Rectal smooth muscle tissue (tissue), 1 donor: ENCODE results near the gene CSTA.

ENCODE experiments used
- H3K27ac ChIP-seq: one replicate; pipeline ENCODE4 v1.7.0; 2013; ENCODE audit warnings: low read depth, low read length, inconsistent platforms
- H3K27me3 ChIP-seq: one replicate; pipeline ENCODE4 v1.7.0; 2013; ENCODE audit warnings: low read length; ENCODE audit not compliant: control insufficient read depth, insufficient read depth
- H3K36me3 ChIP-seq: one replicate; pipeline ENCODE4 v1.7.0; 2013; ENCODE audit warnings: low read length; ENCODE audit not compliant: control insufficient read depth, insufficient read depth
- H3K4me1 ChIP-seq: one replicate; pipeline ENCODE4 v1.7.0; 2013; ENCODE audit warnings: low read length; ENCODE audit not compliant: control insufficient read depth, insufficient read depth
- H3K4me3 ChIP-seq: one replicate; pipeline ENCODE4 v1.7.0; 2013; ENCODE audit warnings: low read length
- H3K9ac ChIP-seq: one replicate; pipeline ENCODE4 v1.7.0; 2013; ENCODE audit warnings: low read length

Gene CSTA

DNA sequence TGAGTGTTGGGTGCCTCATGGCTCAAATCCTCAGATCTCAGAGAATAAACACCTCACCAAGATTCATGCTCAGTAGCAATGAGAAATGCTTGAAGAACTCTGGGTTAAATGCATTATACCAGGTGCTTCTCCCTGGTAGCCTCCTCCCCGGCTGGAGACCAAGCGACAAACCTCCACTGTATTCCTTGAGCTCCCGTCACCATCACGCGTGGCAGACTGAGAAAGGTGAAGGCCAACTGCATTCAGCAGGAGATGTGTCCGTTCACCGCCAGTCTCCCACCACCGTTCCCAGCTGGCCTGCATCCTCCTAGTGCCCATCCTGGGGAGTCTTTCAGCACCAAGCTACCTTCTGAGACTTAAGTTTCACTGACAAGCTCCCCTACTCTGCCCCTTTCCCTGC is 7.5 kb downstream of the CSTA start:
- Histone ChIP-seq H3K27ac (no peak overlapping the region), H3K36me3 (no peaks in the 10 kb centered on the region), H3K27me3 (no peaks in the 10 kb centered on the region), H3K4me3 (no peak overlapping the region), H3K9ac (no peak overlapping the region), H3K4me1 (no peaks in the 10 kb centered on the region)

DNA sequence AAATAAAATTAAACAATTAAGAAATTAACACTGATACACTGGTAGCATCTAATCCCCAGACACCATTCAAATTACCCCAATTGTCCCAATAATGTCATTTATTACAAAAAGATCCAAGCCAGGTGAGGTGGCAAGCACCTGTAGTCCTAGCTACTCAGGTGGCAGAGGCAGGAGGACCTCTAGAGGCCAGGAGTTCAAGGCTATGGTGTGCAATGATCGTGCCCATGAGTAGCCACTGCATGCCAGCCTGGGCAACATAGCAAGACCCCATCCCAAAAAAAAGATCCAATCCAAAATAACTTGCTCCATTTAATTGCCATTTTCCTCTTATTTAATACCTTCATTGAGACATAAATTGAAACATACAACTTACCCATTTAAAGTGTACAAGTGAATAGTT is 17.8 kb downstream of the CSTA start:
- Histone ChIP-seq H3K36me3 (no peaks in the 10 kb centered on the region), H3K9ac (no peak overlapping the region), H3K27me3 (no peaks in the 10 kb centered on the region), H3K27ac (no peak overlapping the region), H3K4me1 (no peaks in the 10 kb centered on the region), H3K4me3 (no peak overlapping the region)

DNA sequence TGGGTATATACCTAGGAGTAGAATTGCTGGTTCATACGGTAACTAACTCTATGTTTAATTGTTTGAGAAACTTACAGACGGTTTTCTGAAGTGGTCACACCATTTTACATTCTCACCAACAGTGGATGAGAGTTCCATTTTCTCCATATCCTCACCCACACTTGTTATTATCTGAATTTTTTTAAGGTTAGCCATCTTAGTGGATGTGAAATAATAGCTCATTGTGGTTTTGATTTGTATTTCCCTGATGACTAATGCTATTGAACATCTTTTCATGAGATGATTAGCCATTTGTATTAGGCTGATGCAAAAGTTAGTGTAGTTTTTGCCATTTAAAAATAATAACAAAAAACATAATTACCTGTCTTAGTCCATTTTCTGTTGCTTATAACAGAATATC is 18.6 kb downstream of the CSTA start:
- Histone ChIP-seq H3K36me3 (no peaks in the 10 kb centered on the region), H3K4me1 (no peaks in the 10 kb centered on the region), H3K27me3 (no peaks in the 10 kb centered on the region), H3K4me3 (no peak overlapping the region), H3K9ac (no peak overlapping the region), H3K27ac (no peak overlapping the region)

DNA sequence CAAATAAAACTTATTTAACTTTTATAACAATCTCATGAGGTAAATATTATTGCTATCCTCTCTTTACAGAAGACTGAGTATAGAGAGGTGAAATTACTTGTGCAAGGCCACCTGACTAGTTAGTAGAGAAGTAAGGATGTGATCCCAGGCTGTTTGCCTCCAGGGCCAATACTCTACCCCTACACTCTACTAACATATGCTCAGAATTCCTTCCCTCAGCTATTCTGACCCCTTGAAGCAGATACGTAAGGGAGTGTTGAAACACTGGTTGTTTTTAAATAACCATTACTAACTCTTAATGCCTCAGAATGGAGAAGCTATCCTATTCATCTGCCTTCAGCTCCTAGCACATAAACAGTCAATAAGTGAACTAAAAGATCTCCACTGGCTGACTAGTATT is 24.1 kb downstream of the CSTA start:
- Histone ChIP-seq H3K36me3 (no peaks in the 10 kb centered on the region), H3K27ac (no peak overlapping the region), H3K27me3 (no peaks in the 10 kb centered on the region), H3K9ac (no peak overlapping the region), H3K4me3 (no peak overlapping the region), H3K4me1 (no peaks in the 10 kb centered on the region)

DNA sequence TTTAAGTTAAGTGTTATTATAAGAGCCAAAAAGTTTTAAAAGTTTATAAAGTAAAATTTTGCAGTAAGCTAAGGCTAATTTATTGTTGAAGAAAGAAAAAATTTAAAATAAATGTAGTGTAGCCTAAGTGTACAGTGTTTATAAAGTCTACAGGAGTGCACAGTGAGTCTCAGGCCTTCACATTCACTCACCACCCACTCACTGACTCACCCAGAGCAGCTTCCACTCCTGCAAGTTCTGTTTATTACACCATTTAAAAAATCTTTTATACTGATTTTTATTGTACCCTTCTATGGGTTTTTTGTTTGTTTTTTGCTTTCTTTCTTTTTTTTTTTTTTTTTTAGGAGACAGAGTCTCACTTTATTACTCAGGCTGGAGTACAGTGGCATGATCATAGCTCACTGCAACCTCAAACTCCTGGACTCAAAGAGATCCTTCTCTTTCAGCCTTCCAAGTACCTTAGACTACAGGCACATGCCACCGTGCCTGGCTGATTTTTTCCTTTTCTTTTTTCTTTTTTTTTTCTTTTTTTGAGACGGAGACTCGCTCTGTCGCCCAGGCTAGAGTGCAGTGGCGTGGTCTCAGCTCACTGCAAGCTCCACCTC is 25.9 kb downstream of the CSTA start:
- no peaks in the 10 kb centered on the region for H3K27me3 ChIP-seq
- no peaks in the 10 kb centered on the region for H3K4me1 ChIP-seq
- no peaks in the 10 kb centered on the region for H3K36me3 ChIP-seq
- H3K4me3 ChIP-seq: no peak overlapping the region
- H3K9ac ChIP-seq: no peak overlapping the region
- no peak overlapping the region for H3K27ac ChIP-seq

DNA sequence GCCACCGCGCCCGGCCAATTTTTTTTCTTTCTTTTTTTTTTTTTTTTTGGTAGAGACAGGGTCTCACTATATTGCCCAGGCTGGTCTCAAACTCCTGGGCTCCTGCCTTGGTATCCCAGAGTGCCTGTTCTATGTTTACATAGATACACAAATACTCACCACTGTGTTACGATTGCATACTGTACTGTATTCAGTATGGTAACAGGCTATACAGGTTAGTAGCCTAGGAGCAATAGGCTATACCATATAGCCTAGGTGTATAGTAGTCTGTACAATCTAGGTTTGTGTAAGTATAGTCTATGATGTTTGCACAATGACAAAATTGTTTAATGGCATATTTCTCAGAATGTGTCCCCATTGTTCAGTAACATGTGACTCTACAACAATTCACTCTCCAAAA is 26.6 kb downstream of the CSTA start:
- Histone ChIP-seq H3K4me3 (no peak overlapping the region), H3K36me3 (no peaks in the 10 kb centered on the region), H3K9ac (no peak overlapping the region), H3K27me3 (no peaks in the 10 kb centered on the region), H3K4me1 (no peaks in the 10 kb centered on the region), H3K27ac (no peak overlapping the region)

DNA sequence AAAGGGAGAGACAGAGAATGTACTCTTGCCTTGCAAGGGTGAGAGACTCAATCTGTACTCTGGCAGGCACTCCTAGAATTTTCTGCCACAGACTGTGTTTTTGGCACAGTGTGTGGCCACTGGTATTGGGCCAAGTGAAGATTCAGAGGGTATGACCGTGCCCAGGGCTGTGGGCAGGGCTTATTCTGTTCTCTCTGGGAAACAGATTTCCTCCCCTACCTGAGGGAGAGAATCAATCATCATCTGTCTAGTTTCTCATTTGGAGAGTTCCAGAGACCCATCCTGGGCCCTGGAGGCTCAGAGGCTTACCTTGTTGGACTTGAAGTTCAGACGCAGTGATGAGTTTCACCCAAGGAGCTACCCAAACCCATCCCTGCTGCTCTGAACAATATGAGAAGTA is 28.2 kb downstream of the CSTA start:
- Histone ChIP-seq H3K4me3 (no peak overlapping the region), H3K4me1 (no peaks in the 10 kb centered on the region), H3K27me3 (no peaks in the 10 kb centered on the region), H3K9ac (no peak overlapping the region), H3K27ac (no peak overlapping the region), H3K36me3 (no peaks in the 10 kb centered on the region)

DNA sequence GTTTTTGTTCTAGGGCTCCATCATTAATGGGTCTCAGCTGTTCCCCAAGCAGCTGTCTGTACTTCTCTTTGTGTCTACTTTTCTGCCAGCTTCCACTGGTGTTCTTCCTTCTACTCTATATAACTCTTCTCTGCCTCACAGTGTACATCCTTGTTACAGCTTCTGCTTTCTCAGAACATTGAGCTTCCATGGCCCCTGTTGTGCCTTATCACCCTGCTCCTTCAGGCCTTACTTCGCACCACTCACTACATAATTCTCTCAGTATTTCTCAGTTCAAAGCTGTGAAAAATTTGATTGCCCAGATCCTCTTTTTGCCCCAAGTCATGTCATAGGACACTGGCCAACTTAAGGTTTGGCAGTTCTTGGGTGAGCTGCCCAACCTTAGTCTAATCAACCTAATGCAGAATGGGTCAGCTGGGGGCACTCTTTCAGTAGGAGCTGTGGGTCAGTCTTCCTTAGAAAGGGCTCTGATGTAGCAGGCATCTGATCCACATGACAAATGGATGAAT is 28.9 kb downstream of the CSTA start:
- no peak overlapping the region for H3K4me3 ChIP-seq
- H3K9ac ChIP-seq: no peak overlapping the region
- no peaks in the 10 kb centered on the region for H3K27me3 ChIP-seq
- no peaks in the 10 kb centered on the region for H3K36me3 ChIP-seq
- H3K27ac ChIP-seq: no peak overlapping the region
- H3K4me1 ChIP-seq: no peaks in the 10 kb centered on the region

DNA sequence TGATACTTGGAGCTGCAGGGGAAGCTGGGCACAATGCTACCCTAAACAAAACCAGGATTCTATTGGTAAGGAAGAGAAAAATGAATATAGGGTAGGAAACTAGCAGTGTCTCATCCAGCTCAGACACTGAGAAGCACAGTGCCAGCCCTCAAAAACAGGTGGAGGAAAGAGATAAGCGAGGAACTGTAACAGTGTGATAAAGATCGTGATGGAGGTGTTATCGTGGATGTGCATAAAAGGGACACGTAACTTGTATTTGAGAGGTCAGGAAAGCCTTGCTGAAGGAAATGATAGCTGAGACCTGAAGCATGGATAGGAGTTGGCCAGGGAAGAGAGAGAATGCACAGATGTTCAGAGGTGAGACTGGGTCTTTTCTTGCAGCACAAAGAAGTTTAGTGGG is 30.6 kb downstream of the CSTA start:
- Histone ChIP-seq H3K4me3 (no peak overlapping the region), H3K27ac (no peak overlapping the region), H3K27me3 (no peaks in the 10 kb centered on the region), H3K9ac (no peak overlapping the region), H3K36me3 (no peaks in the 10 kb centered on the region), H3K4me1 (no peaks in the 10 kb centered on the region)

DNA sequence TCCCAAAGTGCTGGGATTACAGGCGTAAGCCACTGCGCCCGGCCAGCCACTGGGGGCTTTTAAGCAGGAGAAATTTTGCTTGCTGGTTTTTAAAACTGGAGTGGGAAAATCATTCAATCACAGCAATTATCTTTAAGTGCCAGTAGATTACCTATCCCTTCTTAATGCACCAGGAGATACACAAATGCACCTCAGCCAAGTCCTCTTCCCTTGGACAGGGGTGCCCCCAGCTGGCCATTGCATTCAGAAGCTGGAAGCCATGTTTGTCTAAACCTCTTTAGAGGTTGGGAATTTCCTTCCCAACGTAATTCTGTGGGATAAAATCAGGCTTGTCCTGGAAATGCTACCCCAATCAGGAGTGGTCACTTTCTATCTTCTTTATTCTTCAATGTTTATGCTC is 31.4 kb downstream of the CSTA start:
- H3K4me1 ChIP-seq: no peaks in the 10 kb centered on the region
- H3K36me3 ChIP-seq: no peaks in the 10 kb centered on the region
- no peaks in the 10 kb centered on the region for H3K27me3 ChIP-seq
- H3K4me3 ChIP-seq: no peak overlapping the region
- no peak overlapping the region for H3K9ac ChIP-seq
- H3K27ac ChIP-seq: no peak overlapping the region

DNA sequence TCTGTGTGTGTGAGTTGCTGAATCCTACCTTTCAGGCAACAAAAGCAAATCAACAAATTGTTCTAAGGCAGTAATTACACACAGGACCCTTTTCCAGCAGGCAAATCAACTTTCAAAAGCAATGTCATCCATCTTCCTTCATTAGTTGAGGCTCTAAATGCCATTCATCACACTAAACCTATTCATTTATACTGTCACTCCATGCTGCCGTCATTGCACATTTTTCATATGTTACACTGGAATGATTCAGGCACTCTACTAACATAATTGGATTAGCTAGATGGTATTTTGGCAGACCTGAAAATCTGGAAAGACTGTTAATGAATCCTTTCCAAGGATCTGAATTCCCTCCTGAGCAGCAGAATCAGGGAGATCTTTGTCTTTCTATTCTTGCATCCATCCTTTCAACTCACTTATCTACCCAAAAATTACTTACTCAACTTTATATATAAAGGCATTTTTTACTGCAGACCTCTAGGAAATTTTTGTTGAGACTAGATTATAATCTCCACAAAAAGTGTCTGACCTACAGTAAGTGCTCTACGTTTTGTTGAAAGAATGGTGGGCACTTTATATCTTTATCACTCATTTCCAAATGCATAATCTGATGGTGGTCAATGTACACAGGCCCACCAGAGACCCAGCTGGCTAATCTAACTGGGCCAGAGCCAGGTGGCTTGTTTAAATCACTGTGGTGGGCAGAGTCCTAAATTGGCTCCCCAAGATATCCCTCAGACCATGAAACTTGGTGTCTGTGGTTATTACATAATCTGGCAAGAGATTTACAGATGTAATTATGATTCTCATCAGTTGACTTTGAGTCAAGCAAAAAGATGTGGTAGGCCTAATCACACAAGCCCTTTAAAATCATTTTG is 33.0 kb downstream of the CSTA start:
- Histone ChIP-seq H3K4me1 (no peaks in the 10 kb centered on the region), H3K36me3 (no peaks in the 10 kb centered on the region), H3K4me3 (no peak overlapping the region), H3K9ac (no peak overlapping the region), H3K27ac (no peak overlapping the region), H3K27me3 (no peaks in the 10 kb centered on the region)

DNA sequence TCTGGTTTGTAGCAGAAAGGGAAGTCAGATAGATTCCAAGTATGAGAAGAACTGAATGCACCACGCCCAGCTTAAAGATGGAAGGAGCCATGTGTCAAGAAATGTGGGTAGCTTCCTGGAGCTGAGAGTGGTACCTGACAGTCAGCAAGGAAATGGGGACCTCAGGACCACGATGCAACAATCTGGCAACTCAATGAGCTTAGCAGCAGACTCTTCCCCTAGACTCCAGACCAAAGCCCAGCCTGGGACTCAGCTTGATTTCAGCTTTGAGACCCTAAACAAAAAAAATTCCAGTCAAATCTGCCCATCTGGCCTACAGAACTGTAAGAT is 33.6 kb downstream of the CSTA start:
- H3K4me3 ChIP-seq: no peak overlapping the region
- no peaks in the 10 kb centered on the region for H3K36me3 ChIP-seq
- H3K27me3 ChIP-seq: no peaks in the 10 kb centered on the region
- no peaks in the 10 kb centered on the region for H3K4me1 ChIP-seq
- H3K27ac ChIP-seq: no peak overlapping the region
- H3K9ac ChIP-seq: no peak overlapping the region

DNA sequence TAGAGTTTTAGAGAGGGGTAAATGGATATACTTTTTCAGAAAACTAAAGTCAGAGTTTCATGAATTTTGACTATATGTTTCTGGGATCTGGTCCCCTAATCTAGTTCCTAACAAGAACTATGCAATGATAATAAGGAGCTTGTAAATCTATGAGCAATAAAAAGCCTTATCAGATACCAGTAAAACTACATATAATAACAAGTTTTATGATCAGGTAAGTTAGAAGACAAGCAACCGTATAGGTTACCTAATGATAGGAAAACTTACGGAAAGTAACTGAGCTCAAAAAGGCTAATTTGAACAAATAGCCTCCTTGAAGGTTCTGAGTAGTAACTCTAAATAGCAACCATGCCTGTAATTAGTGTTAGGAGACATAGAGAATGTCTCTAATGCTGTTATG is 37.0 kb downstream of the CSTA start:
- Histone ChIP-seq H3K27ac (no peak overlapping the region), H3K36me3 (peaks cover 3% of the 10 kb centered on the region), H3K4me1 (no peaks in the 10 kb centered on the region), H3K4me3 (no peak overlapping the region), H3K27me3 (no peaks in the 10 kb centered on the region), H3K9ac (no peak overlapping the region)
